ENCODE measurements around the gene MGAT3. TPM values are rescaled to one million over a fixed set of nuclear protein-coding genes. Genes with fewer than 3 reads are reported as not detected.

MGAT3 gene
- total RNA-seq, 1 experiment from 2014 or later, result 6.5 TPM

DNA sequence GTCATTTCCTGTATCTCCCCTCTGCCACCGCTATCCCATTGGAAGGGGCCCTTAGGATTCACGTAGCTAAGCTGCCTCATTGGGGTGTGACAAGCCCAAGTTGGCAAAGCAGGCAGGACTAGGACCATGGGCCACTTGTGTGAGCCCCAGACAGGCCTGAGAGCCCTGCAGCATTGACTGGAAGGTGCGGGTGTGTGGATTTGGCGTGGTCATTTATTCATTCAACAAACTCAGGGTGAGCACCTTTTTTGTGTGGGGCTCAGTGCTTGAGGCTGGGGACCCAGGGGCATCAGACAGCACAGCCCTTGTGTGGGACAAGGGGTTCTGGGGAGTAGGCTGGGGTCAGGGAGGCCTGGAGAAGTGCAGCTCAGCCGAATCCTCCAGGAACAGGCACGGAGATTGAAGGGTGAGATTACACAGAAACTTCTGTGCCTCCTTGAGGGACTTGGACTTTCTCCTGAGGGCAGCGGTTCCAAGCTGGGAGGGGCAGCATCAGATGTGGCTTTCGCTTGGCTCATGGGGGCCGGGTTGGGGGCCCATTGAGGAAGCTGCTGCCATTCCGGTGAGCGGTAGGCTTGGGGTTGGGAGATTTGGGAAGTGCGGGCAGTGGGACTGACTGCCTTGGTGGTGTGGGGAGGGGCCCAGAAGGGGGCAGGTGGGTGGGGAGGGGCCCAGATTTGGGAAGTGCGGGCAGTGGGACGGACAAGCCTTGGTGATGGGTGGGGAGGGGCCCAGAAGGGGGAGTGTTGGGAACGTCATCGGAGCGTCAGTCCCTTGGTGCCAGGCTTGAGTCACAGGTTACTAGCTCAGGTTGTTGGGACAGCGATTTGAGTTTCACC lies 11.9 kb downstream of the MGAT3 start:
- Histone ChIP-seq H3K27me3 (ENCODE audit: control insufficient read depth, insufficient read depth, low read length) (no peaks in the 10 kb centered on the region), H3K36me3 (replicated peaks; ENCODE audit: control insufficient read depth, insufficient read depth, low read length) (no peaks in the 10 kb centered on the region), H3K4me3 (ENCODE audit: insufficient read depth, low read depth, low read length) (no peak overlapping the region)
- DNase-seq, result no peak

DNA sequence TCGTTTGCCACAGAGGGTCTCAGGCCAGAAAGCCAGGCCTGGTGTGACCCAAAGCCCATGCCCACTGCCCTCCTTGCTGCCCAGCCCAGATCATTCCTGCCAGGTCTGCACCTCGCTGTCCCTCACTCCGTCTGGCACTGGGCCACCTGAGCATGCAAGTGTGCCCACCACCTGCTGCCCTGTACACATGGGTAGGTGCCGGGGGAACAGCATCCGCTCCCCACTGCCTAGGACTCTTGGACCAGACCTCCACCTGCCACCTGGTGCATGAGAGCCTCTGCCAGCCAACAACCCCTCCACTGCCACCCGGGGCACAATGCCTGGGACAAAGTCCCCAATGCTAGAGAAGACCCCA lies 12.5 kb downstream of the MGAT3 start:
- no peak for DNase-seq
- Histone ChIP-seq H3K4me3 (ENCODE audit: insufficient read depth, low read depth, low read length) (no peak overlapping the region), H3K27me3 (ENCODE audit: control insufficient read depth, insufficient read depth, low read length) (no peaks in the 10 kb centered on the region), H3K36me3 (replicated peaks; ENCODE audit: control insufficient read depth, insufficient read depth, low read length) (no peaks in the 10 kb centered on the region)

DNA sequence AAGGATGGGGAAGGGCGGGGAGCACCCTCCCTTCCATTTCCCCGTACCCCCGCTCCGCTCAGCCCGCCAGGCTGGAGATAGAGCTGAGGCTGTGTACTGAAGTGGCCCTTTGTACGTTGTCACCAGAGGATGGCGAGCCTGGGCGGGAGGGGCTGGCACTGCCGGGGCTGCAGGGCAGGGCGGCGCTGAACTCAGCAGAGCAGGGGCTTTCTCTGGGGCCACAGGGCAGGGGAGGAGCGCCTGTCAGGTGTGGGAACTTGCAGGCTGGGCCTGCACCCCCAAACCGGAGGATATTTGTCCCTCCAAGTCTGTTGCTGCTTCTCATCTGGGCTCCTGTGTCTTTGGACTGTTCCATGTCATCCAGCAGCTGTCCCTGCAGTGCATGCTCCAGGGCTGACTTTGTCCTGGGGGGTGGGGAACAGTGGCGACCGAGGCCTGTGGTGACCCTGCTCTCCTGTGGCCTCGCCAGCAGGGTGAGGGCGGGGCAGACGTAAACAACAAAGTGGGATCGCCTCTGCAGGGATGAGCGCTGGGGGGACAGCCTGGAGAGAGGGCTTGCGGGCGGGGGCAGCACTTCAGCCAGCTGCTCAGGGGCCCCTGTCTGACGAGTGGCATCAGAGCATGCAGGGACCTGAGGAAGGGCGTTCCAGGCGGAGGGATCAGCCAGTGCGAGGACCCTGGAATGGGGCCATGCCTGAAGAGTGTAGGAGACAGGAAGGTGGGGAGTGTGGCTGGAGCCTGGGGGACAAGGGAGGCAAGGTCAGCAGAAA lies 13.1 kb downstream of the MGAT3 start:
- no peaks in the 10 kb centered on the region for H3K36me3 ChIP-seq (replicated peaks; ENCODE audit: control insufficient read depth, insufficient read depth, low read length)
- H3K27me3 ChIP-seq (ENCODE audit: control insufficient read depth, insufficient read depth, low read length), result no peaks in the 10 kb centered on the region
- H3K4me3 ChIP-seq (ENCODE audit: insufficient read depth, low read depth, low read length), result no peak overlapping the region
- DNase-seq, result peak; percentile 78

- no peak overlapping the region for H3K4me3 ChIP-seq (ENCODE audit: insufficient read depth, low read depth, low read length)
- no peaks in the 10 kb centered on the region for H3K36me3 ChIP-seq (replicated peaks; ENCODE audit: control insufficient read depth, insufficient read depth, low read length)
- DNase-seq, result peak; percentile 81
- H3K27me3 ChIP-seq (ENCODE audit: control insufficient read depth, insufficient read depth, low read length), result no peaks in the 10 kb centered on the region
Observed at GRCh38 chr22:39470451-39471291, 13.9 kb downstream of the MGAT3 start.

GRCh38 chr22:39471381-39472141 lies 14.7 kb downstream of the MGAT3 start:
- Histone ChIP-seq H3K27me3 (ENCODE audit: control insufficient read depth, insufficient read depth, low read length) (no peaks in the 10 kb centered on the region), H3K36me3 (replicated peaks; ENCODE audit: control insufficient read depth, insufficient read depth, low read length) (no peaks in the 10 kb centered on the region), H3K4me3 (ENCODE audit: insufficient read depth, low read depth, low read length) (no peak overlapping the region)
- DNase-seq, result peak; percentile 77

DNA sequence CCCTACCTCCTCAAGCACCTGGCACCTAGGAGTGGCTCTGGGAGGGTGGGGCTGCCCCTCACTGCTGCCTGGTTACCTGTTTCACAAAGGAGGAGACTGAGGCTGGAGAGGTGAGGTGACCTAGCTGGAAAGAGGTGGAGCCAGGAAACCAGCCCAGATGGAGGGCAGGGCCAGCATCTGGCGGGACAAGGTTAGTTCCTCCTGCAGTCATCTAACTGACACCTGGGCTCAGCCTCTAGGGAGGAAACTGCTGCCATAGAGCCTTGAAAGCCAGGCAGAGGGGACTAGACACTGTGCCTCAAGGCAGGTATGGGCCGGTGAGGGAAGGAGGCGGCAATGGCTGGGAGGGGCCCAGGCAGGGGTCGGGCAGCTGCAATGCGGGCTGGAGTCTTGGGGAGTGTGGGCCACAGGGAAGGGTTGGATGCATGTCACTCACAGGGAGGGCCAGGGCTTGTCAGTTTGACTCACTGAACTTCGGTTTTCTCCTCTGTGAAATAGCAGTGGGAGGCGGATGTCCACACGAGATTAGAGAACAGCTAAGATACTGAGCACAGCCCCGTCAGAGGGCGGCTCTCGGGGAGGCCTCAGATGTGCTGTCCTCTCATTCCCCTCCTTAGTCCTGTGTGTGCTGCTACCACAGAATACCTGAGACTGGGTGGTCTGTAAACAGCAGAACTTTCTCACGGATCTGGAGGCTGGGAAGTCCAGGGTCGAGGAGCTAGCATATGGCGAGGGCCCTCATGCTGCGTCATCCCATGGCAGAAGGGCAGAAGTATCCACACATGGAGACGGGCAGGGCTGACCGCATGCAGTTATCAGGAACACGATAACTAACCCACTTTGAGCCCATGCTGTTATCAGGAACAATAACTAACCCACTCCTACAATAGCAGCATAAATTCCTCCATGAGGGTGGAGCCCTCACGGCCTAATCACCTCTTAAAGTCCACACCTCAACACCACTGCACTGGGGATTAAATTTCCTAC lies 16.1 kb downstream of the MGAT3 start:
- no peaks in the 10 kb centered on the region for H3K36me3 ChIP-seq (replicated peaks; ENCODE audit: control insufficient read depth, insufficient read depth, low read length)
- no peak for DNase-seq
- no peaks in the 10 kb centered on the region for H3K27me3 ChIP-seq (ENCODE audit: control insufficient read depth, insufficient read depth, low read length)

GRCh38 chr22:39473851-39474250 lies 17.0 kb downstream of the MGAT3 start:
- Histone ChIP-seq H3K36me3 (replicated peaks; ENCODE audit: control insufficient read depth, insufficient read depth, low read length) (no peaks in the 10 kb centered on the region), H3K4me3 (ENCODE audit: insufficient read depth, low read depth, low read length) (no peak overlapping the region), H3K27me3 (ENCODE audit: control insufficient read depth, insufficient read depth, low read length) (no peaks in the 10 kb centered on the region)
- no peak for DNase-seq

More for the DNA sequence above, 16.1 kb downstream of the MGAT3 start:
- H3K4me3 ChIP-seq (ENCODE audit: insufficient read depth, low read depth, low read length), result no peak overlapping the region

GRCh38 chr22:39474351-39475111 lies 17.7 kb downstream of the MGAT3 start:
- H3K36me3 ChIP-seq (replicated peaks; ENCODE audit: control insufficient read depth, insufficient read depth, low read length), result no peaks in the 10 kb centered on the region
- no peaks in the 10 kb centered on the region for H3K27me3 ChIP-seq (ENCODE audit: control insufficient read depth, insufficient read depth, low read length)
- H3K4me3 ChIP-seq (ENCODE audit: insufficient read depth, low read depth, low read length), result no peak overlapping the region
- DNase-seq, result peak; percentile 84

GRCh38 chr22:39475337-39475736 lies 18.5 kb downstream of the MGAT3 start:
- Histone ChIP-seq H3K4me3 (ENCODE audit: insufficient read depth, low read depth, low read length) (no peak overlapping the region), H3K36me3 (replicated peaks; ENCODE audit: control insufficient read depth, insufficient read depth, low read length) (no peaks in the 10 kb centered on the region), H3K27me3 (ENCODE audit: control insufficient read depth, insufficient read depth, low read length) (no peaks in the 10 kb centered on the region)
- DNase-seq, result peak; percentile 48

DNA sequence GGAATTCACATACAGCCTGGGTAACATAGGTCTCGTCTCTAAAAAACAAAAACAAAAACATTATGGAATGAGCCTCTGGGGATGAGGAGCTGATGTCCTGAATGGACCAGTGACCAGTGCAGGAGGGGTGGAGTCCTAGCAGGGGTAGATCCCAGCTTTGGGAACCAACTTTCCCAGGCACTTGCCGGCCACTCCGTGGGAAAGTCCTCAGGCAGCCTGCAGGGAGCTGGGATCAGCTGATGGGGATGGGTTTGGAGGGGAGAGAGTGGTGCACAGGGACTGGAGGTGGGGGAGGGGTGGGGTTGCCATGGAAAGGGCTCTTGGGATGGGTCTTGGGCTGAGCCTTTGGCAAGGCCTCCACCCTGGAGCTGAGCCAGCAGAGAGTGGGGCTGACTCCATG lies 19.1 kb downstream of the MGAT3 start:
- Histone ChIP-seq H3K4me3 (ENCODE audit: insufficient read depth, low read depth, low read length) (no peak overlapping the region), H3K27me3 (ENCODE audit: control insufficient read depth, insufficient read depth, low read length) (no peaks in the 10 kb centered on the region), H3K36me3 (replicated peaks; ENCODE audit: control insufficient read depth, insufficient read depth, low read length) (no peaks in the 10 kb centered on the region)
- peak; percentile 56 for DNase-seq

DNA sequence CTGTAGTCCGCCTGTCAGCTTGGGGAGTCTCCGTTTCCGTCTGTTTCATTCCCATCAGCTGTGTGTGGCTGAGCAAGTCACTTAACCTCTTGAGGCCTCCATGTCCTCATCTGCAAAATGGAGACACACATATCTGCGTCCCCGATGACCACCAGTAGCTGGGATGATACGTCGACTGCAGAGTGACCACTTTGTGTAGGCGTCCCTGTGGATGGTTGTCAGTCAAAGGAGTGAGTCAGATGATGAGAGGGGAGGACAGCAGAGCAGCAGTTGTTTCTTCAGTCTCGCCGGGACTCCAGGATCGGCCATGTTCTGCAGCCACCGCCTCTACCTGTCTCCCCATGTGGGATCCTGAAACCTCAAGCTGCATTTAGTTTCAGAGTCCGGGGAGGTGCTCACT lies 19.9 kb downstream of the MGAT3 start:
- H3K27me3 ChIP-seq (ENCODE audit: control insufficient read depth, insufficient read depth, low read length), result no peaks in the 10 kb centered on the region
- H3K36me3 ChIP-seq (replicated peaks; ENCODE audit: control insufficient read depth, insufficient read depth, low read length), result no peaks in the 10 kb centered on the region
- DNase-seq, result no peak
- no peak overlapping the region for H3K4me3 ChIP-seq (ENCODE audit: insufficient read depth, low read depth, low read length)

DNA sequence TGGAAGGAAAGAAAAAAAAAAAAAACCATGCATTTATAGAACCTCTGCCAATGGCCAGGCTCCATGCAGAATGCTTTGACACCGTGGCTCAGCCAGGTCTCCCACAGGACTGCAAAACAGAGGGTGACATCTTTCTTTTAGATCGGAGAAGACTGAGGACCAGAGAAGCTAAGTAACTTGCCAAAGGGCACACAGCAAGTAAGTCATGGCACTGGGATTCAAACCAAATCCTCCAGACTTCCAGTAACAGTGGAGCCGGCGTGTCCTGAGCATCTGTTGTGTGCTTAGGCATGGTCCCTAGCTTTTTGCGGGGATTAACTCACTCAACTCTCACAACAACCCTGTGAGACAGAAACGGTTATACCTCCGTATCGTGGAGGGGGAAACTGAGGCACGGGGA lies 20.7 kb downstream of the MGAT3 start:
- H3K4me3 ChIP-seq (ENCODE audit: insufficient read depth, low read depth, low read length), result no peak overlapping the region
- H3K27me3 ChIP-seq (ENCODE audit: control insufficient read depth, insufficient read depth, low read length), result no peaks in the 10 kb centered on the region
- H3K36me3 ChIP-seq (replicated peaks; ENCODE audit: control insufficient read depth, insufficient read depth, low read length), result no peaks in the 10 kb centered on the region
- no peak for DNase-seq
